CD4-positive, alpha-beta T cell treated with Interleukin-10 for 1 hour (primary cell): ENCODE data around the gene GHR.

Experiments used
- DNase-seq: peaks from one replicate; pipeline ENCODE4 v3.0.0-alpha.2; 2020

The GHR gene

DNA sequence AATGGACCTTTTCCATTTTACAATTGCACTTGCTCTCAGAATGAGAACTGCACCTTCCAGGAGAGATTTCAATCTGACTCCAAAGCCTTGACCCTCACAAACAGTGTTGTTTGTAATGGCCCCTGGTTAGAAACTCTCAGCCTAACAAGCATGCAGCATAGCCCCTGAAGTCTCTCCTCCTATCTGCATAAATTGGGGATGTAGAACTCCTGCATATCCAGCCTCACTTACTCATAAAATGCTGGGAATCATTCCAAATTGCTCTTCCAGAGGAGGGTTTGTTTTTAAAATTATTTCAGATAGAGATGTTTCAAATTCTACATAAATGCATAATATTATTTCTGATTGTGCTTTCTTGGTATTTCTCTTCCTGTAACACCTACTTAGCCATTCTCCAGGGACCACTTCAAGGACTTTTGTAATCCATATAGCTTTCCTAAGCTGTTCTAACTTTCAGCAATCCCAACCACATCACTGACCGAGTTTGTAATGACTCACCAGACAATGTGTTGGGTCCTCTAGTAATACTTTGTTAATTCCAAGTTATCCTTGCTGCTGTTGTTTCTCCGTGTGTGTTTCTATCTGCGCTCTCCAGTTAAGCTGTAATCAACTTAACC, 189.6 kb downstream of the GHR start:
- DNase-seq: no peak

DNA sequence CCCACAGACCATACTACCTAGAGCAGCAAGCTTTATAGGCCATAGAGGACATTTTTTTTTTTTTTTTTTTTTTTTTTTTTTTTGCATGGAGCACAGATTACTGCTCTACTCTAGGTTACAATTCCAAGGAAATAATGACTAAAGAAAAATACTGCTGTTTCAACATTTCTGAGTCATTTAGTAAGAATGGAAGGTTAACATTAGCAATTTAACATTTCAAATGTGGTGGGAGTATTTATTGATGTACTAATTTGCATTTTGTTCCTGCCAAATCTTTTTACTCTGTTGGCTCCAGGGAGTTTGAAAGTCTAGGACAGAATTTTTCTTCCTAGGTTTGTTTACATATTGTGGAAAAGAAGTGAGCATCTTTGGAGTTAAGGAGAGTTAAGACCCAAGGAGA, 191.3 kb downstream of the GHR start:
- no peak for DNase-seq

DNA sequence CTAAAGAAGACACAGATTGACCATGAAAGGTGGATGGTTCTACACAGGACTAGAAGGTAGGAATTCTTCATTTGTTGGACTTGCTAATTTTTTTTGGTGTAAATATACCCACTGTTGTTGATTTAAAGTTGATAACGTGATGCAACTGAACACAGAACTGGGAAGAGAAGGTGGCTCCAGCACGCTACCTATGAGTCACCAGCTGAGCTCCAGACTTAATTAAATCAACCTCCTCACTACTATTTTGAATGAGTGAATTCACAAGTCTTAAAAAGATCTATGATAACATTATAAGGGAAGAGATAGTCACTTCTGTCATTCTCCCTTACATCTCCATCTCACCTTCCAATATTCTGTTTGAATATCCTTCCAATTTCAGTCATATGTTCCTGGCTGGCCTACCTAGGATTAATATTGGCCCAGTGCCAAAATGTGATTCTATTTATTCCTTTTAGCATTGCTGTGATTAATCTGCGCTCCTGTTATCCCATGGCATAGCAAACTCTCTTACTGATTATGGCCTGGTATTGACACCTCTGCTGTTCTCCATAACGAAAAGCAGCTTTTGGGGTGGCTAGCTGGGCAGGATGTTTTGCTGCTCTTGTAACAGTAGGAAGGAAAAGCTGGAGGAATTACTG, 197.5 kb downstream of the GHR start:
- no peak for DNase-seq

DNA sequence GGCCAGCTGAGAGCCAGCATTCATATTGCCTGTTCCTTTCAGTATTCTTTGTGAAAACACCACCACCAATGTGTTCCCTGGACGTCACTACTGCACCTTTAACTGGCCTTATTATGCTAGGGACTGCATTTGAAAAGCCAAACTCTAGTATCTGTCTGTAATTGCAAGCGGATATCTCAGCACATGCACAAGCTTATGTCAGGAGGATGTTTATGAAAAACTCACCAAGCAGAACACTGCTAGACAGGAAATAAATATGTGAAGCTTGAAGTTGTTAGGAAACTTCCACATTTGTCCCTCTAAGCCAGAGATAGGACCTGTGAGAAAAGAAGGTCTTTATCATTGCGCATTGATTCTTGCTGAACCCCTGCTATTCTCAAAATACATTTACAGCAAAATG, 198.0 kb downstream of the GHR start:
- DNase-seq: no peak

DNA sequence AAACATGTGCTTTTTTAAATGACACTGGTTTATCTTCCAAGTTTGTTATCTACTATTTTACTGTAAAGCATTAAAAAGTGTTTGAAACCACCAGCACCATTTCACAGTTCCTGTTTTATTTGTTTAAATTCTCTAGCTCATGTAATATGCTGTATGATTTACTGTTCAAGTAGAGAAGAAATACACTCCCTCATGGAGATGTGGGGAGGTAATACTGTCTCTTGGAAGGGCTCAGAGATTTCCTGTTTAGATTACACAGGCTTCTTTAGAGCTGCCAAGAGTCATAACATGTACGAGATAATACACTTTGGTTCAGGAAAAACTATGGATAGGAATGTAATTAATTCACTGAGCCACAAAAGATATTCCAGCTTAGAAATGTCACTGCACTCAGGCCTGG, 198.4 kb downstream of the GHR start:
- DNase-seq: no peak

DNA sequence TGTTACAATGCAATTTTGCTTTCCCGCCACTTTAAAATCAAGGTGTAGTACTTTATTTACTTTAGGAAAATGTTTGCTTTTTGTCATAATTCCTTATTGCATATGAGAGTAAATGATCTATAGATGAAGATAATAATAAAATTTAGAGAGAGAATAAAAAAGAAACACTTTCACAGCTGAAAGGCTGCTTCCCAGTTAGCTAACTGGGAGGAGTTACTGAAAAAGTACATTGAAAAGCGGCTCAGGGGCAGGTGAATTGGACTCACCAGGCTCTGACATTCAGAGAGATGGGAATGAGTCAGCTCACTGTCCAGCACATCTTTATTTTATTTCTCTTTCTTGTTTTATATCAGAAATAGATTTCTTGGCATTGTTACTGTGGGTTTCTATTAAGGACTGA, 201.7 kb downstream of the GHR start:
- DNase-seq: no peak

DNA sequence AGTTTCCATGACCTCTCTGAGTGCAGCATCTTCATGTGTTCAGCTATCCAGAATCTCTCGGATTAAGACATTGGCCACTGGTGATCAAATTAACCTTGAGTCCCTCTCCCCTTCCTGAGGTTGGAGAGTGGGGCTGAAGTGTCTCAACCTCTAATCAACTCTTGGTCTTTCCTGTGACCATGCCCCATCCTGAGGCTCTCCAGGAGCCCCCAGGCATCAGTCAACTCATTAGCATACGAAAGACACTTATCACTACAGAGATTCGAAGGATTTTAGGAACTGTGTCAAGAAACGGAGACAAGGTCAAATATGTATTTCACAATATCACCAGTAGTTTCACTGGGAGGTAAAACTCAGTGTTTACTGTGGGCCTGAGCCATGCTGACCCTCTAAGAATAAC, 203.2 kb downstream of the GHR start:
- no peak for DNase-seq

DNA sequence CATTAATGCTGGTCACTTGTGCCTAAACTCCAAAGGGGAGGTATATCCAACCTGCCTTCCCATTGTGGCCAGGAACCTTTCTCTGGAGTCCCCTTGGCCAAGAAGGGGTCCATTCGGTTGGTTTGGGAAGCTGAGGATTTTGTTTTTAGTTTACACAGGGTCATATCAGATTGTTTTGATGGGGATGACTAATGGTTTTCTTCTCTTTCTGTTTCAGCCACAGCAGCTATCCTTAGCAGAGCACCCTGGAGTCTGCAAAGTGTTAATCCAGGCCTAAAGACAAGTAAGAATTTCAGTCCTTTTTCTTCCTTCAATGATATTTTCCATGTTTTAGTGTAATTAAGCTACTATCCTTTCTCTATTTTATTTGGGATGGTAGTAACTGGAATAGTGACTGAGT, 205.6 kb downstream of the GHR start:
- no peak for DNase-seq

DNA sequence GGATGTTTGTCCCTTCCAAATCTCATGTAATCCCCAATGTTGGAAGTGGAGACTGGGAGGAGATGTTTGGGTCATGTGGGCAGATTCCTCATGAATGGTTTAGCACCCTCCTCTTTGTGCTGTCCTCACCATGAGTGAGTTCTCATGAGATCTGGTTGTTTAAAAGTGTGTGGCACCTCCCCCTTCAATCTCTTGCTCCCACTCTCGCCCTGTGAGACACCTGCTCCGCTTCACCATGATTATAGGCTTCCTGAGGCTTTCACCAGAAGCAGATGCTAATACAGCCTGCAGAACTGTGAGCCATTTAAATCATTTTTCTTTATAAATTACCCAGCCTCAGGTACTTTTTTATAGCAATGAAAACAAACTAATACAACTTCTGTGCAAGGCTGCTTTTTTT, 206.0 kb downstream of the GHR start:
- DNase-seq: no peak

DNA sequence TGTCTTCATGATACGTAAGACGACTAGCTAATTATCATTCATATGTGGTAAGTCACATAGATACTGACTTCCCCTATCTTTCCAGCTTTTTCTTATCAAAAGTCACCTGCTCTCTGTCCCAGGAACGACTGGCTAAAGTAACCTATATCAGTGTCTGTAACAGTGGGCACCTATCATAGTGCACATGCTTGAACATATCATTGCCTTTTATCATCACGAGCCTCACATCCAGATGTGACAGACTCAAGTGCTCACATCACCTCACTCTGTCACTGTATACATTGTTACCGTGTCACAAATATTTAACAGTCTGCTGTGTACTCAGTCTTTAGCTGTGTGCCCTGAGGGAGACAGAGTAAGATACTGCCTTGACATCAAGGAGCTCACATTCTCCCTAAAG, 208.0 kb downstream of the GHR start:
- DNase-seq: no peak

DNA sequence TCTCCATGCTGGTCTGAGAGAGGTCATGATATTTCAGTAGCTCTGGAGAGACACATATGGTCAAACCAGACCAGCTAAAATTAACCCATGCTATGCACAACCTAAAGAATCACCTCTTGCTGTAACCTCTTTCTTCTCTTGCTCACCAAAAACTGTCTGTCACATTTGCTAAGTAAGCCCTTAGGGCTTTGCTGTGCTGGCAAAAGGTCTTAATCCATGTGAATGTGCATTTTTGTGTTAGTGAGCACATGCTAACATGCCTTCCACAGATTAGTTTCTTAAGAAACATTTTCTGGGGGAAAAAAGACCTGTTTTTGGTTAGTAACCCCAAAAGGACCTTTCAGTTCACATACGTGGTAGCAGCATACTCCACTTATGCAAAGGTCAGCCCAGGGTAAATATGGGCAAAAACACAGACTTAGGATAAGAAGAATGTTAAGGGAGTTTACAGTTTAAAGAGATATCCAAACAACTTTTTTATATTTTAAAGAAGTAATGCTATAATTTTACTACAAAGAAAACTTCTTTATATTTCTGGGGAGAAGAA, 209.2 kb downstream of the GHR start:
- no peak for DNase-seq

DNA sequence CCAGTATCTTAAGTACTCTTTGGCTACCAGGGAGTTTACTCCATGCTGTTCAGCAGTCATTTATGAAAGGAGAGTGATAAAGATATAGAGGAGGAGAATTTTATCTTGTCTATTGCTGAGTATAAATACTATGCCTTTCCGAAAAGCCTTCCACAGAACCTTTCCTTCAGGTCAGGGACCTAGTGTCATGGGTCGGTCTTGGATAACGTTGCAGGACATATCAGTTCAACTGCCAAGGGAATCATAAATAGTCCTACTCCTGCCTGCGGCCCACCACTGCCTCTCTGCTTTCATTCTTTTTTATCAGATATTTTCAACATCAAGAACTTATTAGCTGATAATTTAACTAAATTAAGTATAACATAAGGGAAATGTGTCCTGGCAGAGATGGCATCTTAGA, 211.3 kb downstream of the GHR start:
- no peak for DNase-seq

DNA sequence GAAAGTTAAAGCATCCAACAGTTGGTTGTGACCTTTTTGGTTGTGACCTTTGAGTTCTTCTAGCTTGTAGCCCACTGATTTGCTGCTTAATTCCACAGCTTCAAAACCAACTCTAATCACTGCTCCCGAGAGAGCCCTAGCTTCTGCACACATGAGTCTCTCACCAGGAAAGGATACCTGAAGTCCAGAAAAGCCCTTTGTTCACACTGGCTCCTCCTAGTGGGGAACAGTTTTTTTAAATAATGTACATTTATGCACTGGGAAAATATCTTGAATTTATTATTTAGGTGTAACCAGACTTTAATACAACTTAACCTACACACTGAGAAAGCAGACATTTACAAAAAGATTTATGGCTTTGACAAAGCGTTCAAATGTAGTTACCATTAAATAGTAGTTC, 213.2 kb downstream of the GHR start:
- DNase-seq: no peak

DNA sequence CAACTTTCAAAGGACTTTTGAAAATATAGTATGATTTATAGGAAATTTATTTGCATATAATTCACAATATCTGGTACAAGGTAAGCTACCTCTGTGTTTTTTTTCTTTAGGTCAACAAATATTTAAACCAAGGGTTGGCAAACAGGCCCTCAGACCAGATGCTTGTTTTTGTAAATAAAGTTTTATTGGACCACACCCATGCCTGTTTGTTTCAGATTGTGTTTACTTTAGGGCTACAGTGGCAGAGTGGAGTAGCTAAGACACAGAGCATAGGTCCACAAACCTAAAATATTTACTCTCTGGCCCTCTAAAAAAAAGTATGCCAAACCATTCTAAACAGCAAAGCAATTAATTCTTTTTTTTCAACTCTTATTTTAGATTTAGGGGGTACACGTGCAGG, 213.7 kb downstream of the GHR start:
- DNase-seq: no peak

DNA sequence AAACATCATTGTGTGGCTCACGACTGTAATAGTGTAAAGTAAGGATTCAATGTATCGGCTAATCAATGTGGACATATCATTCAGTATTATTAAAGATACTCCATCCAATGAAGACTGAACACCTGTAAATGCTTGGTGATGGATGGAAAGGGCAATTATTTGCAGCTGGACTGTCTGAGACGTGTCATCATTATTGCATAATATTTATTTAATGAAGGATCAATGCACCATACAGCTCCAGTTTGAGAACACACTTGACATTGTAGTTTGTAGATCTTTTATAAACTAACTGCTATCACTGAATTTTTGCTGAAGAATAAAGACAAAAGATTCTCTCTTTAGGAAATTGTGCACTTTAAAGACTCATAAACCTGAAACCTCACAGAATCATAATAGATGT, 215.7 kb downstream of the GHR start:
- DNase-seq: no peak

DNA sequence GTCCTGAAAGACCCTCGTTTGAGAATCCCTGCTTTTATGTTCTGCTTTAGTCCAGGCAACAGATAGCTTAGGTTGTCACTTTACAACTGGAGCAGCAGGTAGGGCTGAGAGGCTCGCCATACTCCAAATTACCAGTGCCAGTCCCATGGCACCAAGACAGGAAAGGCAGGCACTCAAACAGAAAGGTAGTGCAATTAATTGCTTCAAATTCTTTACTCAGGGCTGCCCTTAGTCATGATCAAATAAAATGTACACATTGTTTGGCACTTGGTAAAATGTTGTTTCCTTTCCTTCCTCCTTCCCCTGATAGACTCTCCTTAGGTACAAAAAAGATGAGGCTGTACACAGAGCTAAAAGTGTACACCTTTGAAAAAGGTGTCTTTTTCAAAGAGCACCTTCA, 217.6 kb downstream of the GHR start:
- DNase-seq: no peak

DNA sequence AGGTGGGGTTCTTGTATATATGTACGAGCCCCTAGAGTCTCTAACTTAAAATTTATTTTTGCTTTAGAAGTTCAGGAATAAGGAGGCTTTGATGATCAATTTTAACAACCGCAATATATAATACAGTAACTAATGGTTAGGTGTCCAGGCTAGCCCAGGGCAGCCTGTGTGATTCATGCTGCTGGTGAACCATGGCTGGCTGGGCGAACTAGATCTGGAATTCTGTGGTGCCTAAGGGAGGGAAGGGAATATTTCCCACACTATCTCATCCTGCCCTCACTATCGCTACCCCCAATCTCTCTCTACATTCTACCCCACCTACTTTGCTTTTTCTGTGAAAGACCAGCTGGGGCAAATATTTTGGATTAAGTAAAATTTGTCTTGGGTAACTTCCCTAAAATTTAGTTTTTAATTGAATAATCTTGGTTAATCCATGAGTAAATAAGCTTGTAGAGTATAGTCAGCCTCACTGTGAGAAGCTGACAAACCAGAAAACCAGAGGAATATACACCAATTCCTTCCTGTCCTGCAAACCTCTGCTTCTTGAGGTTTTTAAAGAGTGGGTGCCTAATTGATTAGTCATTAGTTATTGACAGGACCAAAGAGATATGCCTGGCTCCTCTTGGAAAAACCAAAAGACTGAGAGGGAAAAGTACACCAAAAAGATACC, 218.2 kb downstream of the GHR start:
- no peak for DNase-seq

DNA sequence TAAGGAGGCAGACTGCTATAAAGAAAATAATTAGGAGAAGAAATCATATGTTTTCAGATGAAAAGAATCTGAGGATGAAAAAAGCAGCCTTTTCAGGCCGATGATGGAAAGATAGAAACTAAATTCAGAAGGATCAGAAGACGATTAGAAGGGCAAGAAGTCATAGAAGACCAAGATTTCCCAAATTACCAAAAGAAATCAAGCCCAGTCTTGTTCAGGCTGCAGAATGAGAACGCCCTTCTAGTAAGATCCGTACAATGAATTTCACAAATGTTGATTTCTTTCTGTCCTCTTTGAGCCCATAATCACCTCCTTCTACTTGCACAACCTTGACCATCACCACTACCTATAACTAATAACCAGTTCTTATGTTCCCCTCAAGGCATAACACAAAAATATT, 218.8 kb downstream of the GHR start:
- DNase-seq: no peak

DNA sequence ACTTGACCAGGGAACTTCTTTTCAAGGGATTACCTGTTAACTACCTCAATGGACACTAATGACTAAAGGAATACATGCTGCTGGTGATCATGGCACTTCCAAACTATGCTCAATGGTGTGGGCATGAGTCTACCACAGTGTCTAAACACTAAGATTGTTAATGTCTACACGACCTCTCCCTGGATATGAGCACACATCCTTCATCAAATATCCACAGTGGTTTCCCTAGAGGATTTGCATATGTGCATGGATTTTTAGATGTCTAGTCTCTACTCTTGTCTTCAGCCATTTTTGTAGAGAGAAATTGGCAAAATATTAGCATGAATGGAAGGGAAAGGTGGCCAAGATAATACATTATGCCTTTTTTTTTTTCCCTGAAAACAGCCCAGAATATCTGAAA, 220.1 kb downstream of the GHR start:
- no peak for DNase-seq

DNA sequence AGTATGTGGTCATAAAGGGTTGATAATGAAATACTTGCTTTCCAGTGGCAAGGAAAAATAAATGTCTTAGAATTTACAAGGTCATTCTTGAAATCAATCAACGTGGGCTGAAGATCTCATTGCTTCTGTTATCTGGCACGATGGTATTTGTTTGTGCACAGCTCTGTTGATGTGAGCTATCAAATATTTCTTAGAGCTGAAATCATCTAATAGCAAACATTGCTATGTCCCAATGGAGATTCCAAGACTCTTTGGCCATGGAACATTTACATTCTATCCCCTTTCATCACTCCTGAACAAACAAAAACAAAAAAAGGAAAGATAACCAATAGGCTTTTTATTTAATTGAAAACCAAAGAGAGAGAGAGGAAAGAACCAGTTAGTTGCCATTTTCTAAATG, 221.9 kb downstream of the GHR start:
- no peak for DNase-seq

DNA sequence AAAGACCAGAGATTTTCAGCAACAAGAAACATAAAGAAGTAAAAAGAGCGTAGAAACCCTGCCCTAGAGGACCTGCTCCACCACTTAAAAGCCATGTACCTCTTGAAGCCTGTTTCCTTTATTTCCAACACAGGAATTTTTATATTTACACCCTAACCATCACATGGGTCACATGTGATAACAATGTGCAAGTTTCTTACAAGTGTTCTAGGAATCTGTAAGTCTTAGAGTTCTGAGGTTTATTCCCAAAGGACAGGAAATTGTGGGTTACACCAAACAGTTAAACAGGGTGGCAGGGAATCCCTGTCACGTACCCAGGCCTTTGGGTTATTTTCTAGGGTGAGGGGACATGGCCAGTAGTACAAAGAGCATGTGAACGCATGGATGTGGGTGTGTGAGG, 224.8 kb downstream of the GHR start:
- DNase-seq: no peak

DNA sequence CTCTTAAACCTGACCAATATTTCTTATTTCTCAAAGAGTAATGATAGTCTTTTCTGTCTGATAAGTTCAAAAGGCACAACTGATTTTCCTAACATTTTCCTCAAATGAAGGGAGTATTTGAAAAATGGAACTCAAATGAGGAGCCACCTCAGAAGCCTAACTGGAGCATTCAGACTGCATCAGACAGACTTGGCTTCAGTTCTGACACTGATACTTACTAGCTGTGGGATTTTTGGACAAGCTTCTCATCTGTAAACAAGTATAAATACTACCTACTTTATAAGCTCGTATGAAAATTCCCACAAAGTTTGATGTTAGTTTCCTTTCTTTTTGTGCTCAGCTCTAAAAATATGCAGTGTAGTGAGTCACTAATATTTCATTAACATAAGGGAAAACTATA, 225.7 kb downstream of the GHR start:
- no peak for DNase-seq

DNA sequence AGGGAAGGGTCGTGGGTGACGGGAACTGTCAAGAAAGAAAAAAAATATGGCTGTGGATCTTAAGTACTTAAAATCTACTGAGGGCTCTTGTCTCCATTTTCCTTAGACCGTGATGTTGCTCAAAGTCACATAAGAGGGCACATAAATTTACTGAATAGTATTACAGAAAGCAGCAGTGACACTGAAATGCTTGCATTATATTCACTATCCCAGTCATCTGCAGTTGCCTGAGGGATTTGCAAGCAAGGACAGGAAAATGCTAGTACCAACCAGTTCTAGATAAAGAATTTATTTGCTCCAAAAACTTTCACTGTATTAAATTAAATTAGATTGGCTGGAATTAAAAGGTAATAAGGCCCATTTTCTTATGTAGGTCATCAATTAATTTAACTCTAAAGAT, 226.8 kb downstream of the GHR start:
- DNase-seq: no peak

DNA sequence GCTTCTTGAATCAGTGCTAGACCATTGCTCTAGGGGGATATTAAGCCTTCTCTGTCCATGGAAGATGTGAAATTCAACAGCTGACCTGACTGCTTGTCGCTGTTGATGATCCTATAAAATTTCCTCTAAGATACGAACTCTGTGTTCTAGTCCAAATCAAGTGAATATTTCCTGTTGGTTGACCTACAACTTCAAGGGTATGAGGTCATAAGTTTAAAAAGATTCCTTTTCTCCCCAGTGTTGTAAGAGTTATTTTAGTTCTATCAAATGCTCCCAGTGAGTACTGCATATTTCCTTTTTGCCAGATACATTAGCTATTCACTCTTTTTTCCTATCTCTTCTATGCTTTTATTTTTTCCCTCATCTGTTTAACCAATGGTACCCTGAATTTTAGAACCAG, 230.5 kb downstream of the GHR start:
- no peak for DNase-seq

DNA sequence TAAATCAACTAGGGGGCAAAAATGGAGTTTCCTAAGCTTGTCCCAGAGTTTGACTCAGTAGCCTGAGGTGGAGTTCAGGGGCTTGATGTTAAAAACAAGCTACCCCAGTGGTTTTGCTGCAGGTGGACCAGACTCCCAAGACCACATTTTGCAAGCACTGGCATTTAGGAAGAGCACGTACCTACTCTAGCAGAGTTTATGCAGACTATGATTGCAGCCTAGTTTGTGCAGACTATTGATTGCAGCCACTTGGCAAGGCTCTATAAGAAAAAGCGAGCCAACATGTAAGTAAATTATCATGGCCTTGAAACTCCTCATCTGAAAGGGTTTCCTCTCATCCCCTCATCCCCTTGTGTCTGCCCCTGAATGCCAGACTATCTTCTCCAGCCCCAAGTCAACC, 231.4 kb downstream of the GHR start:
- no peak for DNase-seq
